Activated CD4-positive, alpha-beta T cell treated with anti-CD3 and anti-CD28 coated beads for 36 hours (primary cell): ENCODE measurements around the gene ZNHIT2. TPM values are rescaled to one million over a fixed set of nuclear protein-coding genes. Genes with fewer than 3 reads are reported as not detected.

Source experiments
- ATAC-seq: fragments of 200-7000 bp; cut with Tn5 transposase; one replicate; pipeline ENCODE4 v1.10.0; 2021; ENCODE audit warnings: mild to moderate bottlenecking, moderate library complexity
- CTCF ChIA-PET: fragments of 350-600 bp; sonication (Branson Sonifier 250); formaldehyde crosslinking; loops from one replicate; lab custom pipeline; 2021; ENCODE audit warnings: antibody characterized with exemption; lab: Charles Lee
- POLR2A ChIA-PET: fragments of 350-600 bp; sonication (Branson Sonifier 250); formaldehyde crosslinking; loops from one replicate; lab custom pipeline; 2021; ENCODE audit warnings: antibody characterized with exemption, inconsistent platforms; lab: Charles Lee
- DNase-seq: peaks from one replicate; pipeline ENCODE4 v3.0.0-alpha.2; 2020
- H3K27ac Mint-ChIP-seq: one replicate; pipeline ENCODE4 v1.8.0; 2021; ENCODE audit warnings: mixed read lengths
- H3K27me3 Mint-ChIP-seq: one replicate; pipeline ENCODE4 v1.8.0; 2021; ENCODE audit warnings: mixed read lengths
- H3K36me3 Mint-ChIP-seq: one replicate; pipeline ENCODE4 v1.8.0; 2021; ENCODE audit warnings: low read depth, mixed read lengths
- H3K4me1 Mint-ChIP-seq: one replicate; pipeline ENCODE4 v1.8.0; 2021; ENCODE audit warnings: mixed read lengths
- H3K4me3 Mint-ChIP-seq: one replicate; pipeline ENCODE4 v1.8.0; 2021; ENCODE audit warnings: mild to moderate bottlenecking, moderate library complexity, mixed read lengths
- H3K9me3 Mint-ChIP-seq: one replicate; pipeline ENCODE4 v1.8.0; 2021; ENCODE audit warnings: low read depth, mixed read lengths
- intact Hi-C, 2 experiments: fragments of 100-400 bp; cut with DNase I in 1 of 2; cut with micrococcal nuclease in 1 of 2; formaldehyde crosslinking; loops; one replicate each; pipeline versions ENCODE4 v1.14.2 to v1.15.1; 2022 to 2024; cut with DNase I, micrococcal nuclease
- total RNA-seq, 2 experiments: library from RNA; stranded (reverse); gene quantifications; one replicate each; pipeline ENCODE4 v1.2.3, GENCODE V29; 2021

ZNHIT2 gene
- 1 to 10 TPM; 7.1 to 9.7 TPM for total RNA-seq

DNA sequence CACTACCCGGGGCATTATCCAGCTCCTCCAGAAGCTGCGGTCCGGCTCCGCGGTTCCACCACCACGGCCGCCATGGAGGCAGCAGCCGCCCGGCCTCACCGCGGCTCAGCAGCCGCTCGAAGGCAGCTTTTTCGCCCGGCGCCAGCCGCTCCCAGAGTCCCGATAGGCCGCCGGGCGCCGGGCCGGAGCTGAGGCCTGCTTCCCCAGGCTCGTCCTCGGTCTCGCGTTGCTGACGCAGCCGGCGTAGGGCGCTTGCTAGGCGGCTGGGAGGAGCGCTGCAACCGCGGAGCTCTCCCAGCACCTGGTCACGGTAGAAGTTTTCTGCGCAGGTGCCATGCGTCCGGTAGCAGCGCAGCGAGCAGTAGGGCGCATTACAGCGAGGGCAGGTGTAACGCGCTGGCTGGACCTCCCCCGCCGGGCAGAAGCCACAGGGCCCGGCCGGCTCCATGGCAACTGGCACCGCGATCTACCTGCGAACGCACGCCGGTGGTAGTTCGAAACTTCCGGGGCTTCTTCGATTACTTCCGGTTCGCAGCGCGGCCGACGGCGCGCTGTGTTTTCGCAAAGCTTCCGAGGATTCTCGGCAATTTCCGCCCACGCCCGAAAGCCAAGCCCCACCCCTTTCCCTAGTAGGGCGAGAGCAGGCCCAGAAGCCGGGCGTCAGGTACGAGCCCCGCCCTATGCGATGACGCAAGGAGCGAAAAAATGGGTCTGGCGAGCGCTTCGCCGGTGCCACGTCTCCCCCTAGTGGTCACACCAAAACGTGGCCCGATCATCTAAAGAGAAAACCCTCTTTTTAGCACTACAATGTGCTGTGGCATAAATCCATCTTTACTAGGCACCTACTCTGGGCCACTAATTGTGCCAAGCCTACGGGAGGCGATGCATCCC, at the start of gene ZNHIT2:
Gene ZNHIT2 (minus strand): TSS at position 496 of the 891 bp plus-strand sequence. CDS start 48 bp downstream, at position 448.
- H3K4me3 Mint-ChIP-seq: peak within 1 kb of the TSS; percentile 88
- ChIA-PET POLR2A (interaction anchor here (0.7 to 2.0 kb wide), 5 partner anchors 18 to 1517 kb away, joined by 3 to 9 read pairs (median 4); no protein-coding TSS in a partner anchor), CTCF (interaction anchor here (0.6 to 2.0 kb wide), 17 partner anchors 9 to 471 kb away, joined by 3 to 17 read pairs (median 4); partner anchors contain the start of genes ARL2 and SYVN1)
- intact Hi-C loops: loop anchor here (1.0 to 10.0 kb wide), 19 partner anchors 17 to 873 kb away; partner anchors contain the start of genes SAC3D1 (in 2 of the 2), SF1 (in 2 of the 2), ATG2A (in 1 of the 2) and CCDC88B (in 1 of the 2)
- no peaks in the 10 kb centered on the region for H3K27me3 Mint-ChIP-seq
- ATAC-seq (peak; percentile 68), DNase-seq (peak; percentile 100)
- peaks cover 55% of the 10 kb centered on the region for H3K36me3 Mint-ChIP-seq
- H3K9me3 Mint-ChIP-seq: no peaks in the 10 kb centered on the region
- peak within 1 kb of the TSS; percentile 95 for H3K27ac Mint-ChIP-seq
- H3K4me1 Mint-ChIP-seq: peaks cover 57% of the 10 kb centered on the region

DNA sequence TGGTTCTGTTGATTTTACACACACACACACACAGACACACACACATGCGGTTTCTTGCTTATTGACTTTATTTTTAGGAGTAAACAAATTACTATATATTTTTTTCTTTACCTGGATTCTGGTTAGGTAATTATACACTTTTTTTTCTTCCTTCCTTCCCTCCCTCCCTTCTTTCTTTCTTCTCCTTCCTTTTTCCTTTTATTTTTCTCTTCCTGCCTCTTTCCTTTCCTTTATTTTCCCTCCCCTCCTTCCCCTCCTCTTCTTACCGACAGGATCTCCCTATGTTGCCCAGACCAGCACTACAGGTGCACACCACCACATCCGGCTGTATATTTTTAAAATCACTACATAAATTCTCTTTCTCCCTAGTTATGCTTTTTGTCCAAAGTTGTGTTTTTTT, 49.4 kb upstream of the ZNHIT2 start:
- ChIA-PET CTCF (no interaction called here), POLR2A (no interaction called here)
- Mint-ChIP-seq H3K9me3 (no peaks in the 10 kb centered on the region), H3K27ac (no peak overlapping the region), H3K36me3 (no peaks in the 10 kb centered on the region), H3K27me3 (no peaks in the 10 kb centered on the region), H3K4me1 (peaks cover 5% of the 10 kb centered on the region), H3K4me3 (no peak overlapping the region)
- DNase-seq (no peak), ATAC-seq (no peak)
- intact Hi-C loops: no loop called here

DNA sequence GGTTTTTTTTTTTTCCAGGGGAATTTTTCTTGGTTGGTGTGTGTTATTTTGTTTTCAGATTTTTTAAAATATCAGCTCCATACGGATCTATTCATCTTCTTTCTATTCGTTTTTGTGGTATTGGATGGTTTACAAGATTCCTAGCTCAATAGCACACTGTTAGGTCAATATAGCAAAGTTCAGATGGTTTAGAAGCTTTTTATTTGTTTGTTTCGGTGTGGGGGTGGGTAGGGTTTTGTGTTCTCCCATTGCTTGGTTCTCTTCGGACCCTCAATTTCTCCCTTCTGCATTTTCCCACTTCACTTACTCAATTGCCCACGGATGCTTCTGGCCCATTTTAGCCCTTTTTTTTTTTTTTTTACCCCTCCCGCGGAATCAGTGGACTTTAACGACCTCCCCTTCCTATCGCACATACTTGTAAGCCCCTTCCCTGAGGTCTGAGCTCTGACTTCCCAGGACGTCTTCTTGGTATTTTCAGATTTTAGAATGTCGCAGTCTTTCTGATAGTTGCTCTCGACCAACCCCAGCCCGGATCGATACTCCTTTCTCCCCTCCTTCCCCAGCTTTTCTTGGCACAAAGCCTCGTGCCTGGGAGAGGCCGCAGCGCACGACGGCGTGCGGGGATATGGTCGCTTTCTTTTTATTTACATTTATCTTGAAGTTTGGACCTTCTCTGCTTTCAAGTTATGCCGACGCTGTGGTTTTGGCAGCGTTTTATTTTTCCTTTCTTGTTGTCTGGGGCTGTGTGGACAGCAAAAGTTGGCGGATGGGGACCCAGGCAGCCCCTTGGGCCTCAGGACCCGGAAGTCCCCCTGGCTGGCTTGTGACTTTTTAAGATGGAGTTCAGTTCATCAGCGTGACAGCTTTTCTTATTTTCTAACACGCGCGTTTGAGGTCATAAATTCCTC, 48.2 kb upstream of the ZNHIT2 start:
- Mint-ChIP-seq H3K4me1 (peaks cover 5% of the 10 kb centered on the region), H3K9me3 (no peaks in the 10 kb centered on the region), H3K36me3 (no peaks in the 10 kb centered on the region), H3K4me3 (no peak overlapping the region), H3K27me3 (no peaks in the 10 kb centered on the region), H3K27ac (no peak overlapping the region)
- intact Hi-C loops: no loop called here
- CTCF ChIA-PET: interaction anchor here (2.6 kb wide), 1 partner anchor 164 kb away, joined by 7 read pairs; no protein-coding TSS in a partner anchor
- DNase-seq: no peak
- ATAC-seq: no peak
- POLR2A ChIA-PET: no interaction called here

DNA sequence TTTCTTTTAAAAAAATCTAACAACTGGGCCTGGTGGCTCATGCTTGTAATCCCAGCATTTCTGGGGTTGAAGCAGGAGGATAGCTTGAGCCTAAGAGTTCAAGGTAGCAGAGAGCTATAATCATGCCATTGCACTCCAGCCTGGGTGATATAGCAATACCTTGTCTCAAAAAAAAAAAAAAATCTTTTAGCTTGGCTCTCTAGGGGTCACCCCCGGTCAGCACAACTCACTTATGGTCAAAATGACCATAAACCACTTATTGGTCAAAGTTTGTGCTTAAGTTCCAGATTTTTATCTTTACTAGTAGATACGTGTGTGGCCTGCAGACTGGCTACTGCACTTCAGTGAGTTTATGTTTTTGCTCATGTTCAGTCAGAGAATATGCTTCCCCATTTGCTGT, 46.2 kb upstream of the ZNHIT2 start:
- DNase-seq (no peak), ATAC-seq (no peak)
- ChIA-PET CTCF (interaction anchor here (0.6 to 2.6 kb wide), 3 partner anchors 29 to 166 kb away, joined by 3 to 7 read pairs (median 3); no protein-coding TSS in a partner anchor), POLR2A (no interaction called here)
- no peaks in the 10 kb centered on the region for H3K4me1 Mint-ChIP-seq
- intact Hi-C loops: no loop called here
- no peaks in the 10 kb centered on the region for H3K9me3 Mint-ChIP-seq
- H3K27me3 Mint-ChIP-seq: no peaks in the 10 kb centered on the region
- H3K4me3 Mint-ChIP-seq: no peak overlapping the region
- no peaks in the 10 kb centered on the region for H3K36me3 Mint-ChIP-seq
- no peak overlapping the region for H3K27ac Mint-ChIP-seq

DNA sequence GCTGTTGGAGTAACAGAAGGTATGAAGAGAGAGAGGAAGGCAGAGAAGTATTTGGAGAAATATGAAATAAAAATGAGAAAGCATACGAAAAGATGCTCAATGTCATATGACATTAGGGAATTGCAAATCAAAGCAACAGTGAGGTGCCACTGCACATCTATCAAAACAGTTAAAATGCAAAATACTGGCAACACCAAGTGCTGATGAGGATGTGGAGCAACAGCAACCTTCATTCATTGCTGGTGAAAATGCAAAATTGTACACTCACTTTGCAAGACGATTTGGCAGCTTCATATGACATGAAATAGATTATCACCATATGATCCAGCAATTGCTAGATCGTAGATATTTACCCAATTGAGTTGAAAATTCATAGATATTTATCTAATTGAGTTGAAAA, 43.1 kb upstream of the ZNHIT2 start:
- no peaks in the 10 kb centered on the region for H3K4me1 Mint-ChIP-seq
- no peak overlapping the region for H3K27ac Mint-ChIP-seq
- ATAC-seq (no peak), DNase-seq (no peak)
- CTCF ChIA-PET: interaction anchor here (1.1 kb wide), 1 partner anchor 115 kb away, joined by 5 read pairs; no protein-coding TSS in a partner anchor
- H3K4me3 Mint-ChIP-seq: no peak overlapping the region
- POLR2A ChIA-PET: no interaction called here
- H3K9me3 Mint-ChIP-seq: no peaks in the 10 kb centered on the region
- intact Hi-C loops: no loop called here
- H3K36me3 Mint-ChIP-seq: no peaks in the 10 kb centered on the region
- H3K27me3 Mint-ChIP-seq: no peaks in the 10 kb centered on the region

DNA sequence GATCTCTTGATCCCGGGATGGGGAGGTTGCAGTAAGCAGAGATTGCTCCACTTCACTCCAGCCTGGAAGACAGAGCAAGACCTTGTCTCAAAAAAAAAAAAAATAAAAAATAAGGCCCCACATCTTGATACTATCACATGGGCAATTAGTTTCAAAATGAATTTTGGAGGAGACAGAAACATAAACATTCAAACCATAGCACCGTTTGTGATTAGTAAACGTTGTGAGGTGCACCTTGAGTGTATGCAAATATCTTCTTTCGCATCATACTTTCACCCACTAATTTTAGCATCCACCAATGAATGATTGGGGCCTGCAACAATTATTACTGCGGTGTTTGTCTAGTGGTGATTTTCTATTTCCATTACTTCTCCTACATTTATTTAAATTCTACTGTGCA, 41.5 kb upstream of the ZNHIT2 start:
- CTCF ChIA-PET: no interaction called here
- Mint-ChIP-seq H3K9me3 (no peaks in the 10 kb centered on the region), H3K27ac (no peak overlapping the region), H3K4me3 (no peak overlapping the region), H3K36me3 (no peaks in the 10 kb centered on the region), H3K4me1 (no peaks in the 10 kb centered on the region), H3K27me3 (no peaks in the 10 kb centered on the region)
- POLR2A ChIA-PET: interaction anchor here (0.6 kb wide), 2 partner anchors 19 to 215 kb away, joined by 6 to 7 read pairs; no protein-coding TSS in a partner anchor
- ATAC-seq (no peak), DNase-seq (no peak)
- intact Hi-C loops: no loop called here

DNA sequence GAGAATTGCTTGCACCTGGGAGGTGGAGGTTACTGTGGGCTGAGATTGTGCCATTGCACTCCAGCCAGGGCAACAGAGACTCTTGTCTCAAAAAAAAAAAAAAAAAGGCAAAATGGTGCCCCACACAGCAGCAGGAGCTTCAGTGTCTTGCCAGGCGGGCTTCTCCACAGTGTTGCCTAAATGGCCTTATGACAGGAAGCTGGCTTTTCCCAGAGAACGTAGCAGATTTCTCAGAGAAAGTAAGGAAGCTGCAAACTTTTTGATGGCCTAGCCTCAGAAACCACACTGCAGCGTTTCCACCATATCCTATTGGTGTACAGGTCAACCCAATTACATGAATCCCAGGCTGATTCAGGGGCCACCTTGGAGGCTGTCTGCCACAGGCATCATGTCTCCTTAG, 39.8 kb upstream of the ZNHIT2 start:
- intact Hi-C loops: no loop called here
- Mint-ChIP-seq H3K9me3 (no peaks in the 10 kb centered on the region), H3K27me3 (no peaks in the 10 kb centered on the region), H3K36me3 (no peaks in the 10 kb centered on the region), H3K4me3 (no peak overlapping the region), H3K4me1 (no peaks in the 10 kb centered on the region), H3K27ac (no peak overlapping the region)
- POLR2A ChIA-PET: interaction anchor here (0.6 kb wide), 1 partner anchor 221 kb away, joined by 7 read pairs; no protein-coding TSS in a partner anchor
- no peak for DNase-seq
- CTCF ChIA-PET: interaction anchor here (0.7 kb wide), 1 partner anchor 192 kb away, joined by 3 read pairs; no protein-coding TSS in a partner anchor
- ATAC-seq: no peak

DNA sequence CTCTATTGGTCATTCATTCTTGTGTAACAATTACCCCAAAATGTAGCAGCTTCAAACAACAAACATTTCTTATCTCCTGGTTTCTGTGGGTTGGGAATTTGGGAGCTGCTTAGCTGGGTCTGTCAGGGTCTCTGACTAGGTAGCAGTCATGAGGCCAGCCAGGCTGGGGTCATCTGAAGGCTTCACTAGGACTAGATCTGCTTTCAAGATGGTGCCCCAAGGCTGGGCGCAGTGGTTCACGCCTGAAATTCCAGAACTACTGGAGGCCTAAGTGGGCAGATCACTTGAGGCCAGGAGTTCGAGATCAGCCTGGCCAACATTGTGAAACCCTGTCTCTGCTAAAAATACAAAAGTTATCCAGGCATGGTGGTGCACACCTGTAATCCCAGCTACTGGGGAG, 39.4 kb upstream of the ZNHIT2 start:
- ATAC-seq (no peak), DNase-seq (no peak)
- no peak overlapping the region for H3K4me3 Mint-ChIP-seq
- H3K27ac Mint-ChIP-seq: no peak overlapping the region
- ChIA-PET CTCF (interaction anchor here (0.7 kb wide), 1 partner anchor 193 kb away, joined by 3 read pairs; no protein-coding TSS in a partner anchor), POLR2A (no interaction called here)
- no peaks in the 10 kb centered on the region for H3K4me1 Mint-ChIP-seq
- intact Hi-C loops: no loop called here
- no peaks in the 10 kb centered on the region for H3K36me3 Mint-ChIP-seq
- no peaks in the 10 kb centered on the region for H3K9me3 Mint-ChIP-seq
- H3K27me3 Mint-ChIP-seq: no peaks in the 10 kb centered on the region

DNA sequence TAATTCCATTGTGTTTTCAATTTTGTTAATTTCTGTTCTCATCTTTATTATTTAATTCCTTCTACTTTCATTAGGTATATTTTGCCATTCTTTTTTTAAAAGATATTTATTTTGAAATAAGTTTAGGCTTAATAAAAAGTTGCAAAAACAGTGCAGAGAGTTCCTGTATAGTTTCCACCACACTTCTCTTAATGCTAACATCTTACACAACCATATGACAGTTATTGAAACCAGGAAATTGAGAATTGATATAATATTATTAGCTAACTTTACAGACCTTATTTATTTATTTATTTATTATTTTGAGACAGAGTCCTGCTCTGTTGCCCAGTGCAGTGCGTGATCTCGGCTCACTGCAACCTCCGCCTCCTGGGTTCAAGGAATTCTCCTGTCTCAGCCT, 38.8 kb upstream of the ZNHIT2 start:
- no peak for ATAC-seq
- no peaks in the 10 kb centered on the region for H3K27me3 Mint-ChIP-seq
- H3K4me1 Mint-ChIP-seq: no peaks in the 10 kb centered on the region
- no peaks in the 10 kb centered on the region for H3K36me3 Mint-ChIP-seq
- H3K9me3 Mint-ChIP-seq: no peaks in the 10 kb centered on the region
- intact Hi-C loops: no loop called here
- no peak overlapping the region for H3K27ac Mint-ChIP-seq
- no peak overlapping the region for H3K4me3 Mint-ChIP-seq
- DNase-seq: no peak
- CTCF ChIA-PET: no interaction called here
- POLR2A ChIA-PET: no interaction called here

DNA sequence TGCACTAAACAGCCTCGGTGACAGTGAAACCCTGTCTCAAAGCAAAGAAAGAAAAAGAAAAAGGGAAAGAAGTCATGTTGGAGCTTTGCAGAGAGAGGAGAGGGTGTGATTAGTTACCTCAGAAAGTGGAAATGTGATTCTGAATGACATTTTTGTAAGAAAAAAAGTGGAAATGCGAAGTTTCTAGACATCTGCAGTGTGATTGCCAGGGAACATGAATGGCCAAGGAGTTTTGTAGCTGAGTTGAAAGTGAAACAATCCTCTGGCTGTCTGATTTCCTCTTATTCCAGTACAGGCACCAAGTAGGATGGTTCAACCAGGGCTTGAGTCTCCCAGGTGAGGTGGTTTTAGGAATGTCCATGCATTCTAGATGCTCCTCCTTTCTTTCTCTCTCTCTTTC, 34.6 kb upstream of the ZNHIT2 start:
- CTCF ChIA-PET: interaction anchor here (0.6 kb wide), 2 partner anchors 45 to 85 kb away, joined by 3 to 6 read pairs; no protein-coding TSS in a partner anchor
- intact Hi-C loops: no loop called here
- Mint-ChIP-seq H3K36me3 (no peaks in the 10 kb centered on the region), H3K9me3 (no peaks in the 10 kb centered on the region), H3K4me1 (peaks cover 6% of the 10 kb centered on the region), H3K27ac (no peak overlapping the region), H3K4me3 (no peak overlapping the region), H3K27me3 (no peaks in the 10 kb centered on the region)
- ATAC-seq: no peak
- POLR2A ChIA-PET: no interaction called here
- no peak for DNase-seq
